ENCODE data around the gene SLCO2B1. TPM values are rescaled to one million over a fixed set of nuclear protein-coding genes. Genes with fewer than 3 reads are reported as not detected.

Gene SLCO2B1
- total and polyA plus RNA-seq, 2 of the 8 experiments (the other 6 are each of a cell fraction or from before 2014, with no cell fraction given) = 0.03 TPM; not detected in 1

GRCh38 chr11:75241036-75241905 lies 90.4 kb downstream of the SLCO2B1 start (continued):
- TF ChIP-seq CHD7 (IDR thresholded peaks at IDR 0.05; ENCODE audit: insufficient replicate concordance, low read length) = no peak
- peak in 1 of 2 experiments; percentile 55; a peak in 1 of 3 replicates for TF ChIP-seq POLR2A (IDR thresholded peaks at IDR 0.05; ENCODE audit: control extremely low read depth in 1 of 2, low read depth in 2 of 2, low read length in 2 of 2)
- peak; percentile 65; the same call in 1 of the 2 replicates for TF ChIP-seq CREB1 (IDR thresholded peaks at IDR 0.05)
- 0 out of 2 replicates have a peak, but pooled peaks have one; percentile 31 for TF ChIP-seq POLR2AphosphoS5 (IDR thresholded peaks at IDR 0.05; ENCODE audit: low read depth, low read length)
- peak; percentile 72 for TF ChIP-seq TEAD4 (IDR thresholded peaks at IDR 0.05; ENCODE audit: low read depth, low read length)
- TF ChIP-seq SUZ12 (IDR thresholded peaks at IDR 0.05; ENCODE audit: low read length) = peak; percentile 27
- TF ChIP-seq KDM5A (IDR thresholded peaks at IDR 0.05; ENCODE audit: low read length) = no peak
- TF ChIP-seq MAFK (IDR thresholded peaks at IDR 0.05; ENCODE audit: low read depth, low read length) = no peak
- TF ChIP-seq RXRA (IDR thresholded peaks at IDR 0.05; ENCODE audit: insufficient read depth, low read depth, low read length) = no peak
- TF ChIP-seq POU5F1 (IDR thresholded peaks at IDR 0.05; ENCODE audit: low read depth, low read length) = no peak
- no peak for TF ChIP-seq BACH1 (IDR thresholded peaks at IDR 0.05; ENCODE audit: low read length)

Measured in H1 (cell line).